Measurements from ENCODE around the gene PCSK6. TPM values are rescaled to one million over a fixed set of nuclear protein-coding genes. Genes with fewer than 3 reads are reported as not detected.

Gene PCSK6
- polyA plus RNA-seq, 3 donors, result 0.05 to 0.10 TPM; not detected in 1

GRCh38 chr15:101391981-101392640 lies 97.4 kb downstream of the PCSK6 start:
- Histone ChIP-seq H4K20me1 (ENCODE audit: insufficient read depth, low read length) (no peaks in the 10 kb centered on the region), H3K79me2 (ENCODE audit: insufficient read depth, low read length) (no peaks in the 10 kb centered on the region), H3K27ac (ENCODE audit: low read depth in 1 of 2, low read length in 2 of 2) (no peak overlapping the region), H3K27me3 (ENCODE audit: control insufficient read depth in 2 of 2, insufficient read depth in 2 of 2, low read length in 2 of 2) (peaks cover 0 to 3% of the 10 kb centered on the region in 2 donors), H2AFZ (ENCODE audit: insufficient read depth, low read depth, low read length, poor library complexity, severe bottlenecking) (peak overlapping the region; percentile 31), H3K36me3 (replicated peaks in 1 of 2; ENCODE audit: control insufficient read depth in 1 of 2, insufficient read depth in 2 of 2, low read length in 2 of 2) (no peaks in the 10 kb centered on the region), H3K4me1 (ENCODE audit: control insufficient read depth in 1 of 2, insufficient read depth in 2 of 2, low read length in 2 of 2) (no peaks in the 10 kb centered on the region), H3K9me3 (replicated peaks in 1 of 2; ENCODE audit: control insufficient read depth in 1 of 2, insufficient read depth in 1 of 2, low read length in 2 of 2) (no peaks in the 10 kb centered on the region), H3K4me3 (replicated peaks in 1 of 3; ENCODE audit: low read depth in 2 of 3, low read length in 3 of 3) (no peak overlapping the region), H3K4me2 (replicated peaks; ENCODE audit: extremely low read depth, low read length, poor library complexity, severe bottlenecking) (no peak overlapping the region), H3K9ac (ENCODE audit: insufficient read depth, low read length, poor library complexity, severe bottlenecking) (no peak overlapping the region)
- intact Hi-C loops (cut with micrococcal nuclease), result no loop called here
- TF ChIP-seq, protein P1, sequence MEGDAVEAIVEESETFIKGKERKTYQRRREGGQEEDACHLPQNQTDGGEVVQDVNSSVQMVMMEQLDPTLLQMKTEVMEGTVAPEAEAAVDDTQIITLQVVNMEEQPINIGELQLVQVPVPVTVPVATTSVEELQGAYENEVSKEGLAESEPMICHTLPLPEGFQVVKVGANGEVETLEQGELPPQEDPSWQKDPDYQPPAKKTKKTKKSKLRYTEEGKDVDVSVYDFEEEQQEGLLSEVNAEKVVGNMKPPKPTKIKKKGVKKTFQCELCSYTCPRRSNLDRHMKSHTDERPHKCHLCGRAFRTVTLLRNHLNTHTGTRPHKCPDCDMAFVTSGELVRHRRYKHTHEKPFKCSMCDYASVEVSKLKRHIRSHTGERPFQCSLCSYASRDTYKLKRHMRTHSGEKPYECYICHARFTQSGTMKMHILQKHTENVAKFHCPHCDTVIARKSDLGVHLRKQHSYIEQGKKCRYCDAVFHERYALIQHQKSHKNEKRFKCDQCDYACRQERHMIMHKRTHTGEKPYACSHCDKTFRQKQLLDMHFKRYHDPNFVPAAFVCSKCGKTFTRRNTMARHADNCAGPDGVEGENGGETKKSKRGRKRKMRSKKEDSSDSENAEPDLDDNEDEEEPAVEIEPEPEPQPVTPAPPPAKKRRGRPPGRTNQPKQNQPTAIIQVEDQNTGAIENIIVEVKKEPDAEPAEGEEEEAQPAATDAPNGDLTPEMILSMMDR (IDR thresholded peaks at IDR 0.05), result no peak
- peak overlapping the region; percentile 9 to 48 for H3K4me3 Mint-ChIP-seq
- H3K36me3 Mint-ChIP-seq, result no peaks in the 10 kb centered on the region
- no peak for DNase-seq
- peaks cover 10% of the 10 kb centered on the region for H3K4me1 Mint-ChIP-seq
- no peaks in the 10 kb centered on the region for H3K9me3 Mint-ChIP-seq
- no peak overlapping the region for H3K27ac Mint-ChIP-seq
- 56% methylated on average over 13 of the region's 17 CpGs for WGBS (ENCODE audit: insufficient coverage)
- H3K27me3 Mint-ChIP-seq (ENCODE audit: low read depth in 3 of 3), result peaks cover 5 to 15% (median 14%) of the 10 kb centered on the region in 3 donors

DNA sequence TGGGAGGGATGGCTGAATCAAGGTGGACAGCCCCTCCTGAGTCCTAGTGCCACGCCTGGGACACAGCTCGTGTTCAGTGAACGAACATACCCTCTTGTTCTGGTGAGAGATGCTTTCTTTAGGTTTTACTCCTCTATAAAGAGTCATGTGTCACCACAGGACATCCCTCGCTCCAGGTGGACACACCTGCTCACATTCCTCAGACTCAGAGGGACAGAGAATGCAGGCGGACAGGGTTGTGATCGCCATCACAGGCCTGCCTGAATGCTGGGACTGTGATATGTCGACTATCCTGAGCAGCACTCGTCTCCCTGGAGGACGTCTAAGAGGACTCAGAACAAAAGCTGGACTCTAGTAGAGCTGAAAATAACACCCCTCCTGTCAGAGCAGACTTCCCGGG lies 98.1 kb downstream of the PCSK6 start:
- intact Hi-C loops (cut with micrococcal nuclease), result no loop called here
- WGBS (ENCODE audit: insufficient coverage), result 96% methylated on average over 9 of the region's 10 CpGs
- H3K36me3 ChIP-seq (replicated peaks in 1 of 2; ENCODE audit: control insufficient read depth in 1 of 2, insufficient read depth in 2 of 2, low read length in 2 of 2), result no peaks in the 10 kb centered on the region
- H3K9me3 ChIP-seq (replicated peaks in 1 of 2; ENCODE audit: control insufficient read depth in 1 of 2, insufficient read depth in 1 of 2, low read length in 2 of 2), result no peaks in the 10 kb centered on the region
- H3K4me1 Mint-ChIP-seq, result peaks cover 10% of the 10 kb centered on the region
- no peak overlapping the region for H3K9ac ChIP-seq (ENCODE audit: insufficient read depth, low read length, poor library complexity, severe bottlenecking)
- no peaks in the 10 kb centered on the region for H3K79me2 ChIP-seq (ENCODE audit: insufficient read depth, low read length)
- no peaks in the 10 kb centered on the region for H4K20me1 ChIP-seq (ENCODE audit: insufficient read depth, low read length)
- no peak overlapping the region for H3K4me3 Mint-ChIP-seq
- H3K27me3 Mint-ChIP-seq (ENCODE audit: low read depth in 3 of 3), result peaks cover 0 to 9% (median 8%) of the 10 kb centered on the region in 3 donors
- H3K9me3 Mint-ChIP-seq, result no peaks in the 10 kb centered on the region
- no peak overlapping the region for H3K27ac ChIP-seq (ENCODE audit: low read depth in 1 of 2, low read length in 2 of 2)
- no peak overlapping the region for H3K27ac Mint-ChIP-seq
- no peaks in the 10 kb centered on the region for H3K36me3 Mint-ChIP-seq
- no peak overlapping the region for H3K4me2 ChIP-seq (replicated peaks; ENCODE audit: extremely low read depth, low read length, poor library complexity, severe bottlenecking)
- no peak overlapping the region for H2AFZ ChIP-seq (ENCODE audit: insufficient read depth, low read depth, low read length, poor library complexity, severe bottlenecking)
- peaks cover 0 to 3% of the 10 kb centered on the region in 2 donors for H3K27me3 ChIP-seq (ENCODE audit: control insufficient read depth in 2 of 2, insufficient read depth in 2 of 2, low read length in 2 of 2)
- H3K4me1 ChIP-seq (ENCODE audit: control insufficient read depth in 1 of 2, insufficient read depth in 2 of 2, low read length in 2 of 2), result no peaks in the 10 kb centered on the region
- DNase-seq, result no peak
- H3K4me3 ChIP-seq (replicated peaks in 1 of 3; ENCODE audit: low read depth in 2 of 3, low read length in 3 of 3), result no peak overlapping the region
- TF ChIP-seq, protein P1 (IDR thresholded peaks at IDR 0.05), result no peak

All from CD14-positive monocyte (primary cell).